AML-193 (cell line): ENCODE data around the gene EPHA5.

Experiments used
- DNase-seq, 2 experiments: peaks; one replicate each; lab custom pipeline; 2025; lab: John Stamatoyannopoulos, UW

Gene EPHA5

DNA sequence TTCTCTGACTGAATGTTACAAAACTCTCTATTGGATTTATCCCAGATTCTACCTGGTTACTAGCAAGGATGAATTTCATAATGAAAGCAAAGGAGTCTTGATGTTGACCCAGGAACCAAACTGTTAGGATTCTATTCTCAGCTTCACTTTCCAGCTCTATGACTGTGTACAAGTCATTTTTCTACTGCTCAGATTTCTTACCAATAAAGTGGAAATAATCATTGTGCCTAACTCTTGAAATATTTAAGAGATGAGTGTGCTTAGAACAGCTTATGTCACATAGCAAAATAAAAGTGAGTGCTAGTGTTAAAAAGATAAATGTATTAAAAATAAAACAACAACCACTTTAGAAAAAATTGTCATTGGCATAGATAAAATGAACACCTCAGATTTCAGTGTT, 45.6 kb downstream of the EPHA5 start:
- DNase-seq = no peak

DNA sequence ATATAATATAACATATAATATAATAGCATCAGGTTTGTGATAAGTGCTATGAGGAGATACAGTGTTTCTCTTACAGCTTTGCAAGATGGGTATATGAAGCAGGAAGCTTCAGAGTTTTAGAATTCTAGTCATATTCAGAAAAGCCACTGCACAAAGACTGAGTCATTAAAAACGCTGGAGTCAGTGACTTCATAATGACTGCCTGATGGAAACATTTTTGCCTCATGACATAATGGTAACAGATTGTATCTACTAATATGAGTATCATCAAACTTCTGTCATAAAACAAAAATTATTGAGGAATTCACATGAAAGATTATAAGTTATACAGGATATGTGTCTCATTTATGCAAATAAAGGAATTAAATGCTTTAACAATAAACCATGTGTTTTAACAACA, 46.8 kb downstream of the EPHA5 start:
- no peak for DNase-seq

DNA sequence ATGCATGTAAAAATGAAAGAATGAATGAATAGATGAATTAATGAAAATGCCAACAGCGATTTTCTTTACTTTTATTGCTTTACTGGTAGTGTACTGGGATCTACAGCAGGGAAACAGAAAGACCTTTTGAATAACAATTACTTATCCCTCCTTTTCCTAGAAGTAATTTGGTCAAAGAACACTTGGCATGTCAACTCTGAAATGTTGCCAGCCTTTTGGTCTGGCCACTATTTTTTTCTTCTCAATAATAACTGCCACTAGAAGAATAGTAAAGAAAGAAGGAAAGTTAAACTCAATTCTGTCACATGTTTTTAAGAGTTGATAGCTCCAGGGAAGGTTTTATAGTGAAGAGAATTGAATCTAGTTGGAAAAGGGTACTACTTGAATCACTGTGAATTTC, 52.9 kb downstream of the EPHA5 start:
- no peak for DNase-seq

DNA sequence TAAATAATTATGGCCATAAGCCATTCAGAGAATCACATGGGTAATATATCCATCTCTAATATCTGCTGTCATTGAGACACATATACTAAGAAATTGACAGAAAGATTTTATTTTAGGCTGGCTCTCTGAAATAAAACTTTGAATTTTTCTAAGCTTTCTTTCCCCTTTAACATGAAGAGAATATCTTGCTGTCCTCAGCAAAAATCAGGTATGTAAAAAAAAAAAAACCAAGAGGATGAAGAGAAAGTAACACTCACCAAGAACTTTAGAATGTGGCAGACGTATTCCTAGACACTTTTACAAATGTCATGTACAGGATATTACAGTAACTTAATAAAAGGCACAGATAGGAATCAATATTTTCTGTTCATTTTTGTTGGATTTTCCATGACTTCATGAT, 65.8 kb downstream of the EPHA5 start:
- DNase-seq = no peak

DNA sequence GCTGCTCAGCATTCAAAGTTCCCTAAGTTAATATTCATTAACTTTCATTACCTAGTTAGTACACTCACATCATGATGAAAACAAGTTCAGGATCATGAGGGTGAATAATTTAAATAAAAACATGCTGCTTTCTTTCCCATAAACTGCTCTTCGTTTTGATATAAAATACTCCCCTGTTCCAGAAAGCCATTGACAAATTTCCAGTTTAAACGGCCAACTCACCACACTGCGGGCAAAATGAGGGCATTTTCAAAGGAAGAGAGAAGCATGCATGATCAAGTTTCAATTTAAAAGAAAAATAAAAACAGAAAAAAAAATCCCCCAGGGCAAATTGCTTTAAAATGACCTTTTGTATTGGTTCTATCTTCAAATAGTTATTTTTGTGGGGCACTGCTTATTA, 69.6 kb downstream of the EPHA5 start:
- no peak for DNase-seq

DNA sequence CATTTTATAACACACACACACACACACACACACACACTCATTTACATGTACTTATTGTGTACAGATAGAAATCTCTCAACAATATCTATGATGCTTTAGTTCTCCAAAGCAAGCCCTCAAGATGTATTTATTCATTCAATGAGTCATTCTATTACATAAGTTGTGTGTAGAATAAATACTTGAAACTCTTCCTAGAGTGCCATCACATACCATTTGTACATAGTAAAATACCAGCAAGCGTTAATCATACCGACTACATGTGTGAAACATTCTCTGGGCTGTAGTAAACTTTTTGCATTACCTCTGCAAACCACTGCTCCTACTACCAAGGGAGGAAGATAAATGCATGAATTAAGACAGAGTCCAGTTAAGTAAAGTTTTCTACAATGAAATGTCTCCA, 70.9 kb downstream of the EPHA5 start:
- DNase-seq = no peak

DNA sequence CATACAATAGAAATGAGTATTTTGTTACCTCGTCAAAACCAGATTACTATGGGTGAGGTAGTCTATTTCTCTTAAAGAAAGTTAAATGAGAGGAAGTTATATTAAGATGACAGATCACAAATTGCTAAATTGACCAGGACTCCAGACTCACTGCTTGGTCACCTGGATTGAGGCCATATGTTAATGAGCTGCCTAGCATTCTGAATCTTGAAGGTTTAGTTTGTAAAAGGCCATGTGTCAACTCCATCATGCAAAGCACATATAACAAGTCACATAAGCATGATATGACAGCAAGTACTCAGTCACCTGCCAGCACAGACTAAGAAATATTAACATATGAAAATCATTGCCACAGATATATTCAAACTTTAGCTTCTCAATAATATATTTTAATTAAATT, 72.6 kb downstream of the EPHA5 start:
- no peak for DNase-seq

DNA sequence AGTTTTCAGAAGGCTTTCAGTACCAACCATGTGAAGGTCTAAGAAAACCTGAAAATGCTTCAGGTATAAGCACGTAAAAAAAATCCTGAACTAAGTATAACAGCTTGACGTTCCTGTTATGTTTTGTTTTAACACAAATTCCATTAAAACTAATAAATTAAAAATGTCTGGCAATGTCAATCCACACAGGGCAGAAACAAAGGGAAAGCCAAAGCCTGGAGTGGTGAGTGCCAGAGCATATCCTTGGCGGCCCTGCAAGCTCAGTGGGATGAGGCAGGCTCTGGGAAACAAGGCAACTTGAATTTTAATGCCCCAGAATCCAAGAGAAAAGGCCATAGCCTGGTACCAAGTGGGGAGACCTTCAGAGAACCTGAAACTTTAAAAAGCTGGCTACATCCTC, 78.2 kb downstream of the EPHA5 start:
- no peak for DNase-seq

DNA sequence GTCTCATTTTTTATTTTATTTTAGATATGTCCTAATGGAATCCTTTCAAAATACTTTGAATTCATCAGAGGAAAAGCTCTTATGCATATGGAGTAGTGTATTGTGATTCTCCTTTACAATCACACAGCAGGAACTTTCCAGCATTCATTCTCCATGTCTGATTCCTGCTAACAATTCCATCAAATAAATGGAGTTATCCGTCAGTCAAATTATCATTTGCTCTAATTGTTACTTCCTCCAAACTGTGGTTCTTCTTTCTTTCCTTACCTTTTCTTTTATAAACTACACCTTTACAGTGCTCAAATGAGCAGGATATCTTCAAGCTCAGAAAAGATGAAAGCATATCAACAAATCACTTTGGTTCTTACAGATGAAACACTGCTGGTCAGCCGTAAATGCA, 80.4 kb downstream of the EPHA5 start:
- no peak for DNase-seq

DNA sequence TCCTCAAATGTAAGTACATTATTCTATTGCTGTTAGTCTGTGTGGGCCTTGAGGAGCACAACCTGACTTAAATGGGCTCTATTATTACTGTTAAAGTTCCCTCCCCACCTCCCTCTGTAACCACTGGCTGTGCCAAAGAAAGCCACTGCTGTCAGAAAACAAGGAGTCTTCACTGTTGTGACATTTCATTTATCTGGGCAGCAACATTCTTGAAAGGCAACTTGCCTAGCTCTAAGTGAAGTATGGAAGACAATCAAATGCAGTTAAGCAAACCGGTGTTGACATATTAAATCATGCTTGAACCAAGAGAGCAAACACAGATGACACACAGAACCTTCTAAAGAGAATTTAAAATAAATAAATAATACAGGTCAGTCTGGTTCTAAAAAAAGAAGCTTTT, 81.0 kb downstream of the EPHA5 start:
- no peak for DNase-seq

DNA sequence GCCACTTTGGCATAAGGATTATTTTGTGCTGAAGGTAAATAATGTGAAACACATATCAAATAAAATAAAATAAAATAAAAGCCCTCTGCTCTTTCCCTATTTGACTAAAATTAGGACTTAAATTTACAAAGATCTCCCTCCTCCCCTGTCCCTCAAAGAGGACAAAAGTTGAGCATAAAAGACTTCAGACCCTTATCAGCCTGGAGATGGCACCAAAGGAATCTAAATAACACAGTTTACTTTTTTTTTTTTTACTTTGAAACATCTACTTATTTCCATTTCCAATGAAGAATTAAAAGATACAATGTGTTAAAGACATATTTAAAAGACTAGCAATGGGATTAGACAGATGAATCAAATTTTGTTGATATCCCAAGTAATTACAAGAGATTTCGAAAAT, 89.7 kb downstream of the EPHA5 start:
- no peak for DNase-seq

DNA sequence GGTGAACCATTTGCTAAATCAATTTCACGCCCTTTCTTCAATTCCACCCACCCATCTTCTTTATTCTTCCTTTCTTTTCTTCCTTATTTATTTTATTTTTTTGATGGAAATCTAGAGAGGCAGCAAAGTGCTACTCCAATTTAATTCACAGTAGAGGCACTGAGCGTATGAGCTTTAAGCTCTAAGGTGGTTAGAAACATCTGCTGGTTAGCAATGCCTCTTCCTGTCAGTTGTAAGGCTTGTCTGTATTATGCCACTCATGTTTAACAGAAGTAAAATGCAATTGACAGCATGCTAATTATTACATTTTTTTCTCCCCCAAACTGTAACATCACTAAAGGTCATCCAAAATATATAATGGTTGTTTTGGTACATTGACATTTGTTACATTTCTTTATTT, 103.8 kb downstream of the EPHA5 start:
- no peak for DNase-seq

DNA sequence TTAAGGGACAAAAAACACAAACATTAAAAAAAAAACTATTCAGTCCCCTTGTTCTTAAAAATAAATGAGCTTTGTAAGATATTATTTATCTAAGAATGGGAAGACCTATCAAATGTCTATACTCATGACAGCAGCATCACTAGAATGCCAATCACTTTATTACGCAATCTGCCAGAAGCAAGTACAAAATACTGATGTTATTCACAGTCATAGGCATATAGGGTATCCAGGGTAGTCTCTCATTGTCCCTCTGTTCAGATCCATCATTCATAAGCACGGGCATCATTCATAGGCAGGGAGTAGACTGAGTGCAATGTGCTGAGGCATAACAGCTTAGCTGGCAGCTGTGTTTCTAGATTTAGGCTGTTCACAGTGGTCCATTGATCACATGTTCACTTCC, 109.1 kb downstream of the EPHA5 start:
- no peak for DNase-seq

DNA sequence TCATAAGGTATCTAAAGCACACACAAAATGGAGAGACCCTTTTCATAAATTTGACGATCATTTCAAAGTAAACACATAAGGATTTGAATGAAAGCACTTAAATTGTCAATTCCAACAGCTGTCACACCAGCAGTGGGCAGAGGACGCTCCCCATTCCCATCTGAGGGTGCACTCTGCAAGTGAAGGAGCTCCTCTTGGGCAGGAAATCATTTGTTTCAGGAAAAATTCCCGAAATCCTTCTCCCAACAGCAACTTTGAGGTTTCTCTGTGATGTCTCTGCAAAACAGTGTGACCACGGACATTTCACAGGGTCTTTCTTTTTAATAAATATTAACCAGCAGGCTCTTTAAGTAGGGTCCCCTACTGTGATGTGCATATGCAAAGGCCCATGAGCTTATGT, 111.0 kb downstream of the EPHA5 start:
- DNase-seq = no peak

DNA sequence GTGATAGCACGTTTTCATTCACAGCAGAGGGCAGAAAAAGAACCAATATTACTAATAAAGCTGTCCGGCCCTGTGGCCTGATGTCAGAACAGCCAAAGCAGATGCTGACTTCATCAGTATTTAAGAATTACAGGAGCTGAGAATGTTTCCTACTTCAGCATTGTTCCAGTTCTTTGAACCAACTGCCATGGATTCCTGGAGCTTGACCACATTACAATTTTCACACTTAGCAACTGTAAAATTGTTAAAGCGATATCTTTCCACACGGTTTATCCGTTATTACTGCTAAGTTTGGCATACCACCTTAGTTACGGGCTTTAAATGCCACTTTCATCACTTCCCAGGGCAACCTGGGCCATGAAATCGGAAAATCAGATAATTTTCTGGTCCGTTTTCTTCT, 118.2 kb downstream of the EPHA5 start:
- DNase-seq = no peak

DNA sequence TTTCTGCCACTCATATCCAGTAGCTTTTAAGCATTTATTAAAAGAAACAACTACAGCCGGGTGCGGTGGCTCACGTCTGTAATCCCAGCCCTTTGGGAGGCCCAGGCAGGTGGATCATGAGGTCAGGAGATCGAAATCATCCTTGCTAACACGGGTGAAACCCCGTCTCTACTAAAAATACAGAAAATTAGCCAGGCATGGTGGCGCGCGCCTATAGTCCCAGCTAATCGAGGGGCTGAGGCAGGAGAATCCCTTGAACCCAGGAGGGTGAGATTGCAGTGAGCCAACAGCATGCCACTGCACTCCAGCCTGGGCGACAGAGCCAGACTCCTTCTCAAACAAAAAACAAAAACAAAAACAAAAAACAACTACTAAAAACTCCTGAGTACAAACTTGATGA, 119.8 kb downstream of the EPHA5 start:
- no peak for DNase-seq

DNA sequence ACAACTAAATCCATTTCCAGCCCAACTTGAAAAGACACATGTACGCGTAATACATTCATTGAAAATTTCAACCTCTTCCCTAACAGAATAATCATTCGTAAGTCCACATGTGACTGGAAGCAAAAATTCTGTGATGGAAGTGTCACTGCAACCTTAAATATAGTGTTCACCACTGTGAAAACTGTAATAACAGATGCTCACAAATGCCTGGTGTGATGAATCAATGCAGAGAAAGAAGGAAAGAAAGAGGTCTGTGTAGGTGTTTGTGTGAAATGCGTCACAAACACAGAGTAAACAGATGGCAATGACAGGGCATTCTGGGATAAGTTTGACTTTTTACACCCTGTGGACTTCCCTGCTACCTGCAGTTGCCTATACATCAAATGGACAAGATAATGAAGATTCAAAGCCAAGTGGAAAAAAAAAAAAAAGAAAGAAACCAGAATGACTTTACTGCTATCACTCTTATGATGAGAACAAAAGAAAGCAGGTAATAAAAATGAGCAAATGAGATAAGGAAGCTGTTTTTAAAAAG, 123.3 kb downstream of the EPHA5 start:
- DNase-seq = no peak

DNA sequence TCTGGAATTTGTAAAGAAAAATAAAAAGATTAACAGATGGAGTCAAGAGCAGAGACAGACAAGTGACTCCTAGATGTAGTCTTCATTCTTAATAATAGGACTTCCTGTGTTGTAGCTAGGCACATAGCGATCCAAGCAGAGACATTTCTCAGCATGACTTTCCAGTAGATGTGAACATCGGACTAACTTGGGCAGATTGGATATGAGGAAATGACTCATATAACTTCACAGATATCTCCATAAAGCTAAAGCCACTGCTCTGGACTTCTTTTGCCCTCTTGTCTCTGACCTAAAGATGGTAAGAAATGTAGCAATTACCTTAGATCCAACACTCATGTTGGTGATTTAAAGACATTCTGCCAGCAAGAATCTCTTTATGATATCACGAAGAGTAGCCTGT, 131.7 kb downstream of the EPHA5 start:
- DNase-seq = no peak

DNA sequence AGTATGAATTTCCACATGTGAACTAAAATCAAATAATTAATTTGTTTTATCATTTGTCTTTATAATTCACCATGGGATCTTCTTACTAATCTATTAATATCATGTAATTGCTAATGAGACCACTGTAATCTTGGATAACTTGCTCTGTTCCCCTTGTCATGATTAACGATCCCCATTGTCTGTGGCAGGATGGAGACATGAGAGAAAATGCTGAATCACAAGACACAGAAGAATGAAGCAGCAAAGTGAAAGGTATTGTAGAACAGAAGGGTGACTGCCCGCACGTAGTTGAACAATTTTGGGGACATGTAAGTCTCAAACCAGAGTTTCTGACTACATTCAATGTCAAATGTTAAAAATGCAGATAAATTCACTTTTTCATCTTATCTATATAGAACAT, 135.2 kb downstream of the EPHA5 start:
- no peak for DNase-seq

DNA sequence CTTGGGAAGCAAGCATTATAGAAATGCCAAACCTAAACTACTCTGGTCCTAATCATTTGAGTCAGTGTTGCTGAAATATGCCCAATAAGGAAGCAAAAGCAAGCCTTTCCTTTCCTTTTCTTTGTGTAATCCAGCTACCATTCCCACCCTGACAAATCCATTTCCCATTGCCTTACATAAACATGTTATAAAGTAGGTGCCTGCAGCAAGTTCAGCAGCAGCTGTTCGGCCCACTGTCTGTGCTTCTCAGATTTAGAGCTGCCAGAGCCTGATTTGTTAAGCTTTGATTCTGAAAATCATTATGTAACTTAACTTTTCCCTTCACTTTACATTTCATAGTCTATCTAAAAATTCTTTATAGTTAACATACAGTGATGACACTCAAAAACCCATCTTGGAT, 148.6 kb downstream of the EPHA5 start:
- DNase-seq = no peak

DNA sequence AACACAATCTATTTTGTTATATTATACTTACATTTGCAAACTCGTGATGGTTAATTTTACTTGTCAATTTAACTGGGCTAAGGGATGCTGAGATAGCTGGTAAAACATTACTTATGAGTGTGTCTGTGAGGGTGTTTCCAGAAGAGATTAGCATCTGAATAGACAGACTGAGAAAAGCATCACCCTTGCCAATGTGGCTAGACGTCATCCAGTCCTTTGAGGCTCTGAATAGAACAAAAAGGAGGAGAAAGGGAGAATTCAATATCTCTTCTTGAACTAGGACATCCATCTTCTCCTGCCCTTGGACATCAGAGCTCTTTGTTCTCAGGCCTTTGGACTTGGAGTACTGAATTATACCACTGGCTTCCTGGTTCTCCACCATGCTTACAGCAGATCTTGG, 154.6 kb downstream of the EPHA5 start:
- DNase-seq = no peak

DNA sequence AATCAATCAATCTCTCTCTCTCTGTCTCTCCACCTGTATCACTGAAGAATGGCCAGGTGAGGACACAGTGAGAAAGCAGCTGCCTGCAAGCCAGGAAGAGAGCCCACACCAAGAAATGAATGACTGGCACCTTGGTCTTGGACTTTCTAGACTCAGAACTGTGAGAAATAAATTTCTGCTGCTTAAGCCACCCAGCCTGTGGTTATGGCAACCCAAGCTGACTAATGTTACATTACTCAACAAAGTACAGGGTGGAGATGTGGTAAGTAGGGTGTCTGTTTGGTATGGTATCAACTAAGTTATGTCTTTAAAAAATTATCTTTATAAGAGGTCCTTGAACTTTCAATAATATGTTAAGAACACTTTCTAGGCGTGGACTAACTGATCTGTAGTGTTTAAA, 159.3 kb downstream of the EPHA5 start:
- no peak for DNase-seq

DNA sequence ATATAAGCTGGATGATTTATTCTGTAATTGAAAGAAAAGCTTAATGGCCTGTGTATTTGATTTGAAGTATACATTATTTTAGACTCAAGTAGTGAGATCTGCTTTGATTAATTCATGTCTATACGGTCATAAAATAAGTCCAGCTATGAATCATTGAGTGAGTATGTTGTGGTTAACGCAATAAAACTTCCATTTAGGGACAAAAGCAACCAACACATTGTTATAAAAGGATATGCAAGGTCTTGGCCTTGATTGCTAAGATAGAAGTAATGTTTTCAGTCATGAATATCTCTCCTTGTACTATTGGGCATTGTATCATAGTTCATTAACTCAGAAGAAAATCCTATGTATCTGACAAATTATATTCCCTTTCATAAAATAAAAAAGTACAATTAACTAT, 162.1 kb downstream of the EPHA5 start:
- no peak for DNase-seq

DNA sequence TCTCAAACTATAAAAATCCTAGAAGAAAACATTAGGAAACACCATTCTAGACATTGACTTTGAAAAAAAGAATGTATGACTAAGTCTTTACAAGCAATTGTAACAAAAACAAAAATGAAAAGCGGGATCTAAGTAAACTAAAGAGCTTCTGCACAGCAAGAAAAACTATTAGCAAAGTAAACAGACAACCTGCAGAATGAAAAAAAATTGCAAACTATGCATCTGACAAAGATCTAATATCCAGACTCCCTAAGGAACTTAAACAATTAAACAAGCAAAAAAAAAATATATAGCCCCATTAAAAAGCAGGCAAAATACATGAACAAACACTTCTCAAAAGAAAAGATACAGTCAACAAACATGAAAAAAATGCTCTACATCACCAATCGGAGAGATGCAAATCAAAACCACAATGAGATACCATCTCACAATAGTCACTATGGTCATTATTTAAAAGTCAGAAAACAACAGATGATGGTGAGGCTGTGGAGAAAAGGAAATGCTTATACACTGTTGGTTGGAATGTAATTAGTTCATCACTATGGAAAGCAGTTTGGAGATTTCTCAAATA, 168.1 kb downstream of the EPHA5 start:
- no peak for DNase-seq

DNA sequence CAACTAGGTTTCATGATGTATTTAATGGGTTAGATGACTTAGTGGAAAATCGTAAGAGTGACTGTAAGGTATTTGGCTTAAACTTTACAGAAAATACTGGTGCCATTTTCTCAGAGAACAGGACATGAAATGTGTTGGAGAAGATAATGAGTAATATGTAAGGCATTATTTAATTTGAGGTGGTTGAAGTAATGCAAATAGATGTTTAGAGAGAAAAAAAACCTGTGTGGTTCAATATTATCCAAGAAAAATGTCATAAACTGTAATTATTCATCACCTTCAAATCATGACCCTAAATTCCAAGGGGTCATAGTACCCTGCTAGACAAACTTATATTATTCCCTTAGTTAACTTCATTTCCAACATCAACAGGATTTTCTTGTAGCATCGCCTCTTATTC, 171.7 kb downstream of the EPHA5 start:
- DNase-seq = no peak
